MV-4-11 (cell line): ENCODE data around the gene SWAP70.
"Not testable (repeated sequence)": the region's sequence is repeated elsewhere in the genome, so short reads cannot be mapped to it uniquely, and the experiment has no call there.

Experiments used
- DNase-seq: peaks from one replicate; lab custom pipeline; 2025; lab: John Stamatoyannopoulos, UW

Gene SWAP70

GRCh38 chr11:9692691-9693090, 28.8 kb downstream of the SWAP70 start:
- DNase-seq: peak; percentile 70

GRCh38 chr11:9693801-9694553, 30.1 kb downstream of the SWAP70 start:
- no peak for DNase-seq

- not testable (repeated sequence) for DNase-seq
These were observed 31.4 kb downstream of the SWAP70 start for GRCh38 chr11:9695228-9695627.

- no peak for DNase-seq
These were observed 33.9 kb downstream of the SWAP70 start for GRCh38 chr11:9697766-9698165.

- DNase-seq: no peak
These were observed 36.4 kb downstream of the SWAP70 start for GRCh38 chr11:9700105-9700801.

GRCh38 chr11:9701799-9702198, 37.9 kb downstream of the SWAP70 start:
- DNase-seq: no peak

- no peak for DNase-seq
These were observed 39.4 kb downstream of the SWAP70 start for GRCh38 chr11:9703280-9703679.

GRCh38 chr11:9704037-9704436, 40.2 kb downstream of the SWAP70 start:
- DNase-seq: no peak

GRCh38 chr11:9704620-9705019, 40.7 kb downstream of the SWAP70 start:
- DNase-seq: no peak

GRCh38 chr11:9705361-9705760, 41.5 kb downstream of the SWAP70 start:
- not testable (repeated sequence) for DNase-seq

GRCh38 chr11:9708544-9708943, 44.7 kb downstream of the SWAP70 start:
- peak; percentile 74 for DNase-seq

- DNase-seq: no peak
These were observed 46.3 kb downstream of the SWAP70 start for GRCh38 chr11:9710223-9710622.

- DNase-seq: no peak
These were observed 47.0 kb downstream of the SWAP70 start for GRCh38 chr11:9710852-9711251.

GRCh38 chr11:9711454-9712307, 47.8 kb downstream of the SWAP70 start:
- DNase-seq: no peak

- DNase-seq: no peak
These were observed 50.5 kb downstream of the SWAP70 start for GRCh38 chr11:9714272-9714940.

- peak; percentile 97 for DNase-seq
These were observed 52.6 kb downstream of the SWAP70 start for GRCh38 chr11:9716275-9717039.

GRCh38 chr11:9717040-9717357, 53.1 kb downstream of the SWAP70 start:
- DNase-seq: no peak

- DNase-seq: no peak
These were observed 53.8 kb downstream of the SWAP70 start for GRCh38 chr11:9717719-9718118.

- no peak for DNase-seq
These were observed 54.3 kb downstream of the SWAP70 start for GRCh38 chr11:9718147-9718546.

- DNase-seq: peak; percentile 65
These were observed 55.9 kb downstream of the SWAP70 start for GRCh38 chr11:9719566-9720289.

- DNase-seq: no peak
These were observed 56.4 kb downstream of the SWAP70 start for GRCh38 chr11:9720290-9720630.
